ENCODE results near the gene CAPN9.

The CAPN9 gene

GRCh38 chr1:230700132-230700531 lies 47.1 kb upstream of the CAPN9 start:
- Histone ChIP-seq H3K9me3 (ENCODE audit: control insufficient read depth, insufficient read depth, low read length) (no peaks in the 10 kb centered on the region), H3K4me2 (ENCODE audit: low read length) (no peak overlapping the region)
- no peak for TF ChIP-seq EZH2phosphoT487 (IDR thresholded peaks at IDR 0.05; ENCODE audit: borderline replicate concordance, low read length)
- no peak for TF ChIP-seq CTCF (IDR thresholded peaks at IDR 0.05; ENCODE audit: low read depth, low read length, poor library complexity, severe bottlenecking)

GRCh38 chr1:230701434-230701833 lies 45.8 kb upstream of the CAPN9 start:
- Histone ChIP-seq H3K9me2 (replicated peaks; ENCODE audit: control insufficient read depth, low read length) (no peaks in the 10 kb centered on the region), H3K27me3 (ENCODE audit: control insufficient read depth, low read length) (no peaks in the 10 kb centered on the region), H3K36me3 (ENCODE audit: control insufficient read depth, low read length) (no peaks in the 10 kb centered on the region), H3K79me2 (ENCODE audit: control insufficient read depth, low read length) (no peaks in the 10 kb centered on the region), H3K4me2 (ENCODE audit: low read length) (no peak overlapping the region), H4K20me1 (ENCODE audit: control insufficient read depth, insufficient read depth, low read depth, low read length) (no peaks in the 10 kb centered on the region), H3K4me3 (ENCODE audit: low read length) (no peak overlapping the region), H3K9me3 (ENCODE audit: control insufficient read depth, insufficient read depth, low read length) (no peaks in the 10 kb centered on the region), H3K4me1 (ENCODE audit: control insufficient read depth, low read length) (no peaks in the 10 kb centered on the region), H3K27ac (ENCODE audit: low read depth, low read length) (no peak overlapping the region), H3F3A (ENCODE audit: control insufficient read depth, insufficient read depth) (no peaks in the 10 kb centered on the region)
- TF ChIP-seq CTCF (IDR thresholded peaks at IDR 0.05; ENCODE audit: low read depth, low read length, poor library complexity, severe bottlenecking) (no peak), EZH2phosphoT487 (IDR thresholded peaks at IDR 0.05; ENCODE audit: borderline replicate concordance, low read length) (no peak)

More at GRCh38 chr1:230700132-230700531, 47.1 kb upstream of the CAPN9 start:
- H3K4me3 ChIP-seq (ENCODE audit: low read length): no peak overlapping the region
- no peaks in the 10 kb centered on the region for H3K79me2 ChIP-seq (ENCODE audit: control insufficient read depth, low read length)
- no peak overlapping the region for H3K27ac ChIP-seq (ENCODE audit: low read depth, low read length)
- H4K20me1 ChIP-seq (ENCODE audit: control insufficient read depth, insufficient read depth, low read depth, low read length): no peaks in the 10 kb centered on the region
- H3F3A ChIP-seq (ENCODE audit: control insufficient read depth, insufficient read depth): no peaks in the 10 kb centered on the region
- H3K27me3 ChIP-seq (ENCODE audit: control insufficient read depth, low read length): no peaks in the 10 kb centered on the region
- no peaks in the 10 kb centered on the region for H3K36me3 ChIP-seq (ENCODE audit: control insufficient read depth, low read length)
- no peaks in the 10 kb centered on the region for H3K4me1 ChIP-seq (ENCODE audit: control insufficient read depth, low read length)
- H3K9me2 ChIP-seq (replicated peaks; ENCODE audit: control insufficient read depth, low read length): no peaks in the 10 kb centered on the region

DNA sequence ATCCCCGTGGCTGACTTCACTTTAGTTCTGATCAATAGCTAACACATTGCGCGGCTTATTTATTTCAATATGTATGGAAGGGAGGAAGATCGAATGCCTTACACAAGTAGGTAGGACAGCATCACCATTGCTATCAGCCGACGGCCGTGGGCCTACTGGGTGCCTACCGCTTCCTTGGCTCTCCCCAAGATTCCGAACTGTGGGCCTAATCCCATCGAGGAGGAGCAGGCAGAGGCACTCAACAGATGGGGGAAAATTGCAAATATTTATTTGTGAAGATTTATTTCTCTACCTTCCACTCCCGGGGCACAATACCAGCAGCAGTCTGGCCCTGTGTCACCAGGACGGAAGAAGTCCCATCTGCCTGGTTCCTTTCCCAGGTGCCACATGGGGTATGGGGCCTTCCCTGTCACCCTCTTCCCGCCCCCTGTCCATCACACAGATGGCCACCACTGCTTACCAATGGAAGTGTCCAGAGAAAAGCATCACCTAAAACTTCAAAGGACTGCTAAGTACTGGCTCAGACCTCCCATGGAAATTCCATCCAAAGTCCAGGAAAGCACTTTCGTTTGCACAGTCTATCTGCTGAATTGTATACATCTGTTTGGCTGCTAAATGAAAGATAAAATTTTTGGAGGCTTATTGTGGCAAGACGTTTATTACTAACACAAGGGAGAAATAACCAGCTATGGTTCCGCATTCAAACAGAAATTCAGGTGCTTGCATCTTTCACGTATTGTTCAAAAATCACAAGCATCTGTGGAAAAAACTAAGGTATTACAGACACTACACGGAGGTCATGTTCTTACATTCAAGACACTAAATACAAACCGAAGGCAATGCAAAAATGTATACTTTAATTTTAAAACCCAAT lies 45.1 kb upstream of the CAPN9 start:
- no peak overlapping the region for H3K4me2 ChIP-seq (ENCODE audit: low read length)
- no peaks in the 10 kb centered on the region for H3K79me2 ChIP-seq (ENCODE audit: control insufficient read depth, low read length)
- H3K9me2 ChIP-seq (replicated peaks; ENCODE audit: control insufficient read depth, low read length): no peaks in the 10 kb centered on the region
- no peaks in the 10 kb centered on the region for H4K20me1 ChIP-seq (ENCODE audit: control insufficient read depth, insufficient read depth, low read depth, low read length)
- H3K27ac ChIP-seq (ENCODE audit: low read depth, low read length): no peak overlapping the region
- H3K27me3 ChIP-seq (ENCODE audit: control insufficient read depth, low read length): no peaks in the 10 kb centered on the region
- no peak for TF ChIP-seq CTCF (IDR thresholded peaks at IDR 0.05; ENCODE audit: low read depth, low read length, poor library complexity, severe bottlenecking)
- TF ChIP-seq EZH2phosphoT487 (IDR thresholded peaks at IDR 0.05; ENCODE audit: borderline replicate concordance, low read length): no peak
- no peaks in the 10 kb centered on the region for H3K4me1 ChIP-seq (ENCODE audit: control insufficient read depth, low read length)
- H3F3A ChIP-seq (ENCODE audit: control insufficient read depth, insufficient read depth): no peaks in the 10 kb centered on the region
- no peaks in the 10 kb centered on the region for H3K36me3 ChIP-seq (ENCODE audit: control insufficient read depth, low read length)
- no peak overlapping the region for H3K4me3 ChIP-seq (ENCODE audit: low read length)
- H3K9me3 ChIP-seq (ENCODE audit: control insufficient read depth, insufficient read depth, low read length): no peaks in the 10 kb centered on the region
